A549 (cell line): ENCODE measurements around the gene SPAG17. TPM values are rescaled to one million over a fixed set of nuclear protein-coding genes. Genes with fewer than 3 reads are reported as not detected.

ENCODE experiments used
- ATAC-seq, 2 experiments: fragments of 200-7000 bp in 1 of 2; fragments of >200 bp in 1 of 2; cut with Nextera tagmentation in 1 of 2; cut with Tn5 transposase in 1 of 2; 3 replicates each; pipeline versions ENCODE4 v1.8.0 to v1.9.1; 2018 to 2020; ENCODE audit warnings: mild to moderate bottlenecking in 1 of 2, moderate library complexity in 1 of 2
- CTCF ChIA-PET: fragments of 300-600 bp; sonication (Branson Sonifier 250); formaldehyde crosslinking; extraction: SDS; loops from one replicate; lab custom pipeline; 2021; ENCODE audit warnings: antibody characterized with exemption, inconsistent platforms; lab: Yijun Ruan, JAX
- POLR2A ChIA-PET: fragments of 350-600 bp; formaldehyde crosslinking; extraction: SDS; loops from one replicate; lab custom pipeline; 2021; ENCODE audit warnings: antibody characterized with exemption, inconsistent platforms; lab: Yijun Ruan, JAX
- DNase-seq, 2 experiments: peaks; one replicate each; pipeline versions ENCODE4 v3.0.0 to v3.0.0-alpha.2; 2011 to 2016; ENCODE audit warnings: low read depth in 1 of 2, low spot score in 1 of 2
- FAIRE-seq: peaks from 2 replicates; lab custom pipeline; 2011; peaks lifted over from hg19 to GRCh38; lab: Jason Lieb, UNC
- H3K27ac ChIP-seq, 2 experiments: fragments of >200 bp; sonication (Bioruptor Twin); formaldehyde crosslinking; 3 replicates each; pipeline ENCODE4 v1.5.1; 2016 to 2017
- H3K4me1 ChIP-seq: fragments of >200 bp; sonication (Bioruptor Twin); formaldehyde crosslinking; 3 replicates; pipeline ENCODE4 v1.6.1; 2016
- H3K4me2 ChIP-seq: fragments of >200 bp; sonication (Bioruptor Twin); formaldehyde crosslinking; 3 replicates; pipeline ENCODE4 v1.6.1; 2016
- H3K4me3 ChIP-seq: fragments of >200 bp; sonication (Bioruptor Twin); formaldehyde crosslinking; 3 replicates; pipeline ENCODE4 v1.5.1; 2016
- H3K9me3 ChIP-seq: fragments of >200 bp; sonication (Bioruptor Twin); formaldehyde crosslinking; 3 replicates; pipeline ENCODE4 v1.6.1; 2016
- CBX2 ChIP-seq: fragments of 200-600 bp; sonication (generic); IDR thresholded peaks from 2 replicates; pipeline ENCODE4 v1.6.1; 2016; ENCODE audit warnings: low read depth, mild to moderate bottlenecking, borderline replicate concordance
- EHMT2 ChIP-seq: fragments of 200-600 bp; sonication (generic); IDR thresholded peaks from 2 replicates; pipeline ENCODE4 v1.6.1; 2016; ENCODE audit warnings: antibody characterized with exemption, low read depth, mild to moderate bottlenecking, moderate library complexity
- ELK1 ChIP-seq: fragments of 150-350 bp; IDR thresholded peaks from 2 replicates; pipeline ENCODE4 v1.6.1; 2014; ENCODE audit warnings: low read depth, mild to moderate bottlenecking, low read length
- ESRRA ChIP-seq: fragments of 150-350 bp; IDR thresholded peaks from 2 replicates; pipeline ENCODE4 v1.6.1; 2014; ENCODE audit warnings: mild to moderate bottlenecking, low read length, borderline replicate concordance
- FOXS1 ChIP-seq: fragments of 250-450 bp; sonication (Bioruptor Pico); IDR thresholded peaks from 2 replicates; pipeline ENCODE4 v1.5.0; 2020; ENCODE audit warnings: mild to moderate bottlenecking, moderate library complexity
- HOXB5 ChIP-seq: fragments of 250-450 bp; sonication (Bioruptor Pico); IDR thresholded peaks from 2 replicates; pipeline ENCODE4 v1.5.0; 2020; ENCODE audit warnings: mild to moderate bottlenecking, moderate library complexity
- KDM1A ChIP-seq: fragments of 200-600 bp; sonication (generic); IDR thresholded peaks from 2 replicates; pipeline ENCODE4 v1.6.1; 2016; ENCODE audit warnings: low read depth, mild to moderate bottlenecking
- KDM5A ChIP-seq: fragments of 200-600 bp; sonication (generic); IDR thresholded peaks from 2 replicates; pipeline ENCODE4 v1.6.1; 2016; ENCODE audit warnings: antibody characterized with exemption, mild to moderate bottlenecking
- MAFK ChIP-seq: fragments of 450-650 bp; IDR thresholded peaks from 2 replicates; pipeline ENCODE4 v1.6.1; 2014; ENCODE audit not compliant: partially characterized antibody
- NFE2L2 ChIP-seq: fragments of 150-350 bp; conservative IDR thresholded peaks from 2 replicates; pipeline ENCODE4 v1.6.1; 2014; ENCODE audit warnings: low read length
- NPAS2 ChIP-seq: fragments of 250-450 bp; sonication (Bioruptor Pico); IDR thresholded peaks from 2 replicates; pipeline ENCODE4 v1.8.0; 2022; ENCODE audit warnings: mild to moderate bottlenecking, moderate library complexity, borderline replicate concordance
- PBX3 ChIP-seq: IDR thresholded peaks from 2 replicates; pipeline ENCODE4 v1.6.1; 2012
- RAD21 ChIP-seq, 2 experiments: fragments of >200 bp in 1 of 2; sonication (Bioruptor Twin) in 1 of 2; formaldehyde crosslinking in 1 of 2; IDR thresholded peaks in 1 of 2; conservative IDR thresholded peaks in 1 of 2; 2 replicates in 1 of 2; 3 replicates in 1 of 2; pipeline ENCODE4 v1.6.1; 2012 to 2018; ENCODE audit warnings: inconsistent platforms in 1 of 2
- RARB ChIP-seq: fragments of 250-450 bp; sonication (Bioruptor Pico); IDR thresholded peaks from 2 replicates; pipeline ENCODE4 v1.8.0; 2021; ENCODE audit warnings: mild to moderate bottlenecking, moderate library complexity
- RCOR1 ChIP-seq: fragments of 150-350 bp; IDR thresholded peaks from 2 replicates; pipeline ENCODE4 v1.6.1; 2014; ENCODE audit warnings: antibody characterized with exemption, low read length, low read depth
- RNF2 ChIP-seq: fragments of 200-600 bp; sonication (generic); IDR thresholded peaks from 2 replicates; pipeline ENCODE4 v1.6.1; 2016; ENCODE audit warnings: low read depth, mild to moderate bottlenecking, antibody characterized with exemption, moderate library complexity, borderline replicate concordance
- SMC3 ChIP-seq: fragments of >200 bp; sonication (Bioruptor Twin); formaldehyde crosslinking; IDR thresholded peaks from 3 replicates; pipeline ENCODE4 v1.6.1; 2018; ENCODE audit warnings: inconsistent platforms
- TFCP2L1 ChIP-seq: fragments of 250-450 bp; sonication (Bioruptor Pico); IDR thresholded peaks from 2 replicates; pipeline ENCODE4 v1.5.0; 2021; ENCODE audit warnings: mild to moderate bottlenecking
- ZC3H11A ChIP-seq: fragments of 450-650 bp; IDR thresholded peaks from 2 replicates; pipeline ENCODE4 v1.6.1; 2014; ENCODE audit warnings: antibody characterized with exemption, mild to moderate bottlenecking
- ZFP36 ChIP-seq: fragments of 450-650 bp; IDR thresholded peaks from 2 replicates; pipeline ENCODE4 v1.6.1; 2014; ENCODE audit warnings: borderline replicate concordance; ENCODE audit not compliant: partially characterized antibody
- WGBS: methylation state at CpG from one replicate; pipeline ENCODE4 v1.1.6; 2017; ENCODE audit errors: missing lambda C conversion rate; 5-methylcytosine and 5-hydroxymethylcytosine counted together
- polyA plus RNA-seq, 4 experiments: library from polyadenylated mRNA; depleted of rRNA in 3 of 4; stranded (reverse); fragments of >200 nt; fragmentation: RNase III in 1 of 4; extraction: RNeasy Plus Mini Kit Qiagen cat#74134 plus additional on column Dnase treatment in 1 of 4; gene quantifications; 2 replicates in 3 of 4; 3 replicates in 1 of 4; pipeline ENCODE4 v1.2.3, GENCODE V29; 2011 to 2017
- TF ChIP-seq, protein P1 (sequence below): fragments of 250-450 bp; sonication (Bioruptor Pico); IDR thresholded peaks from 2 replicates; pipeline ENCODE4 v1.5.0; 2021; ENCODE audit warnings: mild to moderate bottlenecking, moderate library complexity, borderline replicate concordance

SPAG17 gene
- polyA plus RNA-seq, 2 of the 4 experiments (the other 2 are of a cell fraction): 0.13 TPM; not detected in 1

- no peak for ATAC-seq
These were observed 25.5 kb downstream of the SPAG17 start for GRCh38 chr1:118159569-118159968.

GRCh38 chr1:118158924-118159323 is 26.1 kb downstream of the SPAG17 start:
- CTCF ChIA-PET: no interaction called here
- Histone ChIP-seq H3K4me2 (no peak overlapping the region), H3K4me1 (no peaks in the 10 kb centered on the region), H3K4me3 (no peak overlapping the region), H3K9me3 (no peaks in the 10 kb centered on the region), H3K27ac (no peak overlapping the region)
- 64% methylated on average over 1 of the region's 1 CpG for WGBS
- ATAC-seq (no peak), DNase-seq (no peak), FAIRE-seq (no peak)
- TF ChIP-seq NFE2L2 (no peak), NPAS2 (CRISPR knock-in tag) (no peak), RAD21 (conservative IDR thresholded peaks at IDR 0.05 in 1 of 2, IDR thresholded peaks at IDR 0.05 in 1 of 2) (no peak), CBX2 (no peak)
- TF ChIP-seq, protein P1, sequence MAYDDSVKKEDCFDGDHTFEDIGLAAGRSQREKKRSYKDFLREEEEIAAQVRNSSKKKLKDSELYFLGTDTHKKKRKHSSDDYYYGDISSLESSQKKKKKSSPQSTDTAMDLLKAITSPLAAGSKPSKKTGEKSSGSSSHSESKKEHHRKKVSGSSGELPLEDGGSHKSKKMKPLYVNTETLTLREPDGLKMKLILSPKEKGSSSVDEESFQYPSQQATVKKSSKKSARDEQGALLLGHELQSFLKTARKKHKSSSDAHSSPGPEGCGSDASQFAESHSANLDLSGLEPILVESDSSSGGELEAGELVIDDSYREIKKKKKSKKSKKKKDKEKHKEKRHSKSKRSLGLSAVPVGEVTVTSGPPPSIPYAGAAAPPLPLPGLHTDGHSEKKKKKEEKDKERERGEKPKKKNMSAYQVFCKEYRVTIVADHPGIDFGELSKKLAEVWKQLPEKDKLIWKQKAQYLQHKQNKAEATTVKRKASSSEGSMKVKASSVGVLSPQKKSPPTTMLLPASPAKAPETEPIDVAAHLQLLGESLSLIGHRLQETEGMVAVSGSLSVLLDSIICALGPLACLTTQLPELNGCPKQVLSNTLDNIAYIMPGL (CRISPR knock-in tag): no peak
- POLR2A ChIA-PET: no interaction called here

More at GRCh38 chr1:118159569-118159968, 25.5 kb downstream of the SPAG17 start:
- H3K27ac ChIP-seq: no peak overlapping the region
- no peak overlapping the region for H3K4me3 ChIP-seq
- TF ChIP-seq, protein P1 (CRISPR knock-in tag): no peak
- TF ChIP-seq EHMT2 (no peak), TFCP2L1 (CRISPR knock-in tag) (no peak), RNF2 (no peak), RCOR1 (no peak), ELK1 (no peak), SMC3 (no peak), ZC3H11A (no peak), HOXB5 (CRISPR knock-in tag) (no peak), PBX3 (no peak), FOXS1 (CRISPR knock-in tag) (no peak), RARB (CRISPR knock-in tag) (no peak), KDM1A (no peak), MAFK (no peak), KDM5A (no peak), ZFP36 (no peak), ESRRA (no peak)
- no peak overlapping the region for H3K4me2 ChIP-seq
- DNase-seq (no peak), FAIRE-seq (no peak)
- POLR2A ChIA-PET: no interaction called here
- CTCF ChIA-PET: interaction anchor here (1.8 kb wide), 1 partner anchor 8 kb away, joined by 7 read pairs; no protein-coding TSS in a partner anchor
- H3K9me3 ChIP-seq: no peaks in the 10 kb centered on the region
- 18% methylated on average over 4 of the region's 4 CpGs for WGBS
- H3K4me1 ChIP-seq: no peaks in the 10 kb centered on the region
